Embryonic facial prominence (tissue), 1 donor: ENCODE measurements around the gene TSFM.

Experiments used
- DNase-seq: peaks from one replicate; pipeline ENCODE4 v3.0.0-alpha.2; 2016; ENCODE audit errors: extremely low spot score

Gene TSFM

GRCh38 chr12:57746025-57746424 is 36.6 kb upstream of the TSFM start:
- no peak for DNase-seq

GRCh38 chr12:57749061-57749460 is 33.5 kb upstream of the TSFM start:
- DNase-seq = no peak

DNA sequence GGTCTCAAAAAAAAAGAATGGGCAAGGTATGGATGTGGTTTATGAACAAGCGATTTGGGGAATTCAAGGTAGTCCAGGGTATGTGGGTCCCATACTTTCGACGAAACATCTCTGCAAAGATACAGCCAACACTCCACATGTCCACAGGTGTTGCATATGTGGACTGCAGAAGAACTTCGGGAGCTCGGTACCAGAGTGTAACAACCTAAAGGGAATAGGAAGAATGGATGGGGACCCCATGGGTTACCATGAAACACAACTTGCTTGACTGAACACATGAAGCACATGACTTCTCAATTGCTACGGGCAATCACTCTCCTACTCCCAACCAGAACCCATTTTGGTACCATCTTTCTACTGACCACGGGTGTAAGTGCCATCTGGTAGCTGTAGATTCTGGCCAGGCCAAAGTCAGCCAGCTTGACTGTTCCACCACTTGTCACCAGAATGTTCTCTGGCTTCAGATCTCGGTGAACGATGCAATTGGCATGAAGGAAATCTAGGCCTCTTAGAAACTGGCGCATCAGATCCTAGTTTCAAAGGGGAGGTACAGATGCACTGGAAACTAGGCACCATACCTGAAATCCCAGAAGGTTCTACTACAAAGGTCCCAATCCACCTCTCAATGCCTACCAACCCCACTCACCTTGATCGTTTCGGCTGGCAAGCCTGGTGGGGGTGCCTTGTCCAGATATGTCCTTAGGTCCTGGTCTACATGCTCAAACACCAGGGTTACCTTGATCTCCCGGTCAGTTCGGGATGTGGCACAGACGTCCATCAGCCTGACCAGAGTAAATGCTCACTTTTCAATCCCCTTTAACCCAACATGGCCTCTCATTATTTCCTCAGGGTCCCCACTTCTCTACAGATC is 31.8 kb upstream of the TSFM start:
- DNase-seq = no peak

- no peak for DNase-seq
Observed at GRCh38 chr12:57751432-57751787, 31.2 kb upstream of the TSFM start.

DNA sequence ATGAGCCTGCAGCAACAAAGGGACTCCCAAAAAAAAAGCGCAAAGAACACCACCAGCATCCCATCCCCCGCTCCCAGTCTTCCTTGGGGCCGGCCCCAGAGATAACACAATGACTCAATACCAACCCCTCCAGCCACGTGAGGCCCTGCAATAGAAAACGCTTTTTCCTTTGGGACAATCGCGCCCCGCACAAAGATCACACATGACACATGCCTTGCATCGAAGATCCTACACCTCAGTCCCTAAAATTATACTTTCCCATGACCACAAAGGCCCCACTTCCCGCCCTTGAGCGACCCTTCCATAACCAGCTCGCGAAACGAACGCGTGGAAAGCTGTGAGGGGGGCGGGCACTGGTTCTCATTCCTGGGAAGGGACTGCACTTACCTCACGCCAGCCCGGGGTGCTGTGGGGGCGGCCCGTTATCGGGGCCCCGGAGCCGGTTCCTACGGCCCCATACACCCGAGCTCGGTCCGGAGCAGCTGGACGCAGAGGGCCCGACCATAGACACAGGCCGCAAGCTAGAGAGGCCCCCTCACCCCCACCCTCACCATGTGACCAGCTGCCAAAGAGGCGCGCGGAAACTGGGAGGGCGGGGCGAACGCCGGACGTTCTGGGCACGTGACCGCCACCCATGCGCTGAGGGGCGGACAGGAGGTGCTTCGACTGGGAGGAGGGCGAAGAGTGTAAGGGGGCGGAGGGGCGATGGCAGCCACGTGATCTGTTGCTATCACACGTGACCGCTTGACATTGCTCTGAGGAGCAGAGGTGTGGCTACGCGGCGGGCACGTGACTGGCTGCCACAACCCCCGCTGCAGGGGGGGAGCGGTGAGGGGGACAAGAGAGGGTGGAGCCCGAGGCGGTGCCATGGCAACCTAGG is 30.6 kb upstream of the TSFM start, which contains the start of gene CDK4:
TSS of gene CDK4 (minus strand) at position 523 of the 880 bp plus-strand sequence. CDS start 593 bp downstream, outside the sequence.
- peak; percentile 99 for DNase-seq

- no peak for DNase-seq
Observed at GRCh38 chr12:57752668-57753000, 30.0 kb upstream of the TSFM start.

- DNase-seq = no peak
Observed at GRCh38 chr12:57753756-57754337, 28.7 kb upstream of the TSFM start.

DNA sequence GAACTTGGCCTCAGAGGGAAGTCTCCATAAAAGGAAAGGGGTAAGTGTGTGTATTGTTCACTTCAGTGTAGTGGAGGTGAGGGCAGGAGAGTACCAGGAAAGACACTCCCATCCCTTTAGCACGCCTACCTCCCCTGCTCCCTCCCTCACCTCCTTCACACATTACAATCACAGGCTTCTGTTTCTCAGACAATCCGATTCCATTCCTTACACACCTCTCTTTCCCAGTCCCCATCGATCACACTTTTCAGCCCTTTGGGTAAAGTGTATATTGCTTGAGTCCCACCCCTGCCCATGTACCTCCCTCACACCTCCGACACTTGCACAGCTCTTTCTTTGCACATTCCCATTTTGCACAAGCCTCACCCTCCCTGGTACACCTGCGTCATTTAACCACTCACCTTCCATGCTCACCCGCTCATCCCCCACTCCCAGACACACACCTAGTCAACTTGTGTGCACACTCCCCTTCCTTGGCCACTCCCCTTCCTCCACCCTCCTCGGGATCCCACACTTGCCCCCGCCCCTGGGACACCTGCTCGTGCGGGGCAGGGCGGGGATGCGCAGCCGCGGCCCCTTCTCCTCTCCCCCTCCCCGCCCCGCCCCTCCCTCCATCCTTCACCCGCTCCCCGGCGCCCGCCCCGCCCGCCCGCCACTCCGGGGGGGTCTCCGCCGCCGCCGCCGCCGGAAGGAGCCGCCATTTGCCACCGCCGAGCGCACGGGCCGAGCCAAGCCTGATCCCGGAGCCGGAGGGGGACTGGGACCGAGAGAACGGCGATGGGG is 28.0 kb upstream of the TSFM start, which contains the start of gene MARCHF9:
TSS of gene MARCHF9 (plus strand) at position 693 of the 783 bp plus-strand sequence. CDS start 426 bp downstream, outside the sequence.
- no peak for DNase-seq

GRCh38 chr12:57755194-57755453 is 27.5 kb upstream of the TSFM start:
- no peak for DNase-seq

GRCh38 chr12:57755454-57756372 is 26.9 kb upstream of the TSFM start:
- DNase-seq = no peak

- no peak for DNase-seq
Observed at GRCh38 chr12:57756406-57757341, 25.9 kb upstream of the TSFM start.

DNA sequence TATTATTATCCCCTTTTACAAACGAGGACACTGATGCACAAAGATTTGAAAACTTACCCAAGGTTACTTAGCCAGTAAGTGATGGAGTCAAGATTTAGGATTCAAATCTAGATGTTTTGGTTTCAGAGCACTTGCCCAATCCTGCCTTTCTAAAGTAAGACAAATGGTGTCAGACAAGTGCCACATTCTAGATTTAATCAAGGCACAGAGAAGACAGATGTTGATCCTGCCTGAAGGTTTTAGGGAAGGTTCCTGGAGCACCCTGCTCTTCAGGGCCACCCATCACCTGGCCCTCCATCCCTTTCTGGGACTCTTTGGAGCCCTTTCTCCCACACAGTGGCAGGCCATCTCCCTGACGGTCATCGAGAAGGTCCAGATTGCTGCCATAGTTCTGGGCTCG is 24.8 kb upstream of the TSFM start:
- DNase-seq = no peak

GRCh38 chr12:57758552-57759359 is 23.8 kb upstream of the TSFM start:
- no peak for DNase-seq

DNA sequence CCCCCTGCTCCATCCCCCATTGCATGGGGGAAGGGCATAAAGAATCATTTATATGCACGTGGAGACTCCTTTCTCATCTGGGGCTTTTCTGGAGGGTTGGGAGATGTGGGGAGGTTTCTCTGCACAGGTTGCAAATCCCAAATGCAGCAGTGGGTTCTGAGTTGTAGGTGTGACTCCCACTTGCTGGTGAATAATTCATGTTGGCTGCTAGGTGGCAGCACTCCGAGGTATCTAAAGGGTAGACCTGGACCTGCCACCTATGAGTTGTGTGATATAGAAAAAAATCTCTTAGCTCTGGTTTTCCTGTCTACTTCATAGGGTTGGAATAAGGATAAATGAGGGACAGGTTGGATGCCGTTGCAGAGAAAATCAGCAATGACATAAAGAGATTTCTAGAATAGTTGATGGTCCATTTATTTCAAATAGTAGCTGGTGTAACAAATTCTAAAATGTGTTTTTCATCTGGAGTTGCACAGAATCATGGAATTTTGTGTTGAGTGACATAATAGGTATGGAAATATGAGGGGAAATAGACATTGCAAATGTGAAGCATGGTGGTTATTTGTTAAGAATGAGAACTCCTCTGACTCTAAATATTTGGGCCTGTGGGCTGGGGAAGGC is 23.1 kb upstream of the TSFM start:
- no peak for DNase-seq

GRCh38 chr12:57760347-57760982 is 22.1 kb upstream of the TSFM start:
- no peak for DNase-seq

GRCh38 chr12:57761391-57761998 is 21.1 kb upstream of the TSFM start:
- DNase-seq = no peak

DNA sequence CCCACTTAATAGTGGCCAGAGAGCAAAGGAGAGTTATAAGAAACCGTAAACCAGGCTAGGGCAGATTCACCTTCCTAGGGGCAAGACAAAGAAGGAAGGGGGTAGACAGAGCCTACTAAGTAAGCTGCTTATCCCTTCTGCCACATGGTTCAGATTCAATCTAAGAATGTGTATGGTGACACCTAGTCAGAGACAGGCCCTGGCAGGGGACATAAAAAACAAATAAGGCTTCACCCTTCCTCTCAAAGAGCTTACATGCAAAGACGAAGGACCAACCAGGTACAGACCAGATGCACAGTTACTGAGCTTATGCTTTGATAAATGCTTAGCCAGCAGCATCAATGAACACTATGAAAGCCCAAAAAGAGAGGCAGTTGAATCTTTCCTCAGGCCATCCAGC is 20.1 kb upstream of the TSFM start:
- no peak for DNase-seq
